ENCODE data around the gene SH3TC1. TPM values are rescaled to one million over a fixed set of nuclear protein-coding genes. Genes with fewer than 3 reads are reported as not detected.

SH3TC1 gene
- total and polyA plus RNA-seq, 2 of the 8 experiments (the other 6 are each of a cell fraction or from before 2014, with no cell fraction given), result 0.15 TPM; not detected in 1

GRCh38 chr4:8215641-8216442 is 16.8 kb downstream of the SH3TC1 start:
- Histone ChIP-seq H3K27ac (ENCODE audit: low read depth, low read length) (no peak overlapping the region), H3K4me3 (ENCODE audit: extremely low read depth in 1 of 4, insufficient read depth in 2 of 4, low read depth in 3 of 4, low read length in 4 of 4) (no peak overlapping the region), H3K79me1 (ENCODE audit: low read depth, low read length) (no peaks in the 10 kb centered on the region), H2BK15ac (ENCODE audit: low read length) (0 out of 2 replicates have a peak overlapping the region, but pooled peaks have one; percentile 61), H4K20me1 (replicated peaks in 1 of 2; ENCODE audit: control insufficient read depth in 1 of 2, insufficient read depth in 2 of 2, low read length in 2 of 2) (no peaks in the 10 kb centered on the region), H3K14ac (ENCODE audit: insufficient read length) (no peak overlapping the region), H2BK120ac (replicated peaks; ENCODE audit: low read depth, low read length) (no peak overlapping the region), H3K23ac (ENCODE audit: insufficient read length) (no peak overlapping the region), H3K18ac (ENCODE audit: extremely low read depth, low read length) (no peak overlapping the region), H2BK12ac (ENCODE audit: low read depth, low read length) (peak overlapping the region; percentile 2; the same call in 1 of the 2 replicates), H3K36me3 (ENCODE audit: control insufficient read depth in 2 of 4, insufficient read depth in 4 of 4, low read length in 3 of 4) (no peaks in the 10 kb centered on the region), H3K23me2 (ENCODE audit: low read depth, low read length) (no peaks in the 10 kb centered on the region; the same call in 1 of the 2 replicates), H3K4me2 (ENCODE audit: insufficient read depth in 1 of 2, low read depth in 2 of 2, low read length in 2 of 2) (no peak overlapping the region), H2BK5ac (ENCODE audit: low read depth, low read length) (no peak overlapping the region), H3K79me2 (ENCODE audit: control insufficient read depth in 1 of 2, insufficient read depth in 2 of 2, low read length in 2 of 2) (no peaks in the 10 kb centered on the region), H3K9ac (replicated peaks in 1 of 4; ENCODE audit: extremely low read depth in 1 of 4, low read depth in 3 of 4, low read length in 3 of 4) (no peak overlapping the region), H3K4me1 (replicated peaks in 1 of 4; ENCODE audit: control insufficient read depth in 3 of 4, insufficient read depth in 4 of 4, low read length in 3 of 4) (peaks cover 0 to 8% (median 0%) of the 10 kb centered on the region in 4 experiments; a peak in 1 of 7 replicates), H2AFZ (ENCODE audit: low read length) (no peak overlapping the region), H4K91ac (replicated peaks; ENCODE audit: insufficient read length, low read length) (no peak overlapping the region), H3K4ac (replicated peaks; ENCODE audit: insufficient read length, low read depth, low read length) (no peak overlapping the region), H2BK20ac (ENCODE audit: low read length) (no peak overlapping the region), H3K27me3 (replicated peaks in 1 of 4; ENCODE audit: control insufficient read depth in 3 of 4, extremely low read depth in 1 of 4, insufficient read depth in 3 of 4, low read length in 3 of 4) (no peaks in the 10 kb centered on the region), H4K5ac (ENCODE audit: insufficient read length, low read depth, low read length) (no peak overlapping the region), H3K56ac (replicated peaks; ENCODE audit: insufficient read length, low read depth, low read length) (no peak overlapping the region), H2AK5ac (ENCODE audit: low read depth, low read length) (no peak overlapping the region), H4K8ac (ENCODE audit: extremely low read depth, insufficient read depth, low read length) (no peak overlapping the region), H3K9me3 (ENCODE audit: insufficient read depth in 2 of 2, low read depth in 1 of 2, low read length in 1 of 2) (no peaks in the 10 kb centered on the region)
- DNase-seq (ENCODE audit: low read depth in 1 of 2, low spot score in 2 of 2) (no peak), FAIRE-seq (no peak)
- WGBS, 2 experiments (ENCODE audit: extremely low coverage in 1 of 2, insufficient coverage in 1 of 2, insufficient read length in 1 of 2, insufficient replicate concordance in 2 of 2, low coverage in 1 of 2, low lambda C conversion rate in 2 of 2, missing lambda C conversion rate in 1 of 2), result 95% methylated on average over 18 of the region's 23 CpGs; no CpG with 5 or more reads in 1 of the 2 experiments
- ChIA-PET CTCF (ENCODE audit: partially characterized antibody) (interaction anchor here (0.6 to 4.2 kb wide), 9 partner anchors 9 to 698 kb away, joined by 3 to 23 read pairs (median 5); partner anchors contain the start of gene SH3TC1), POLR2A (ENCODE audit: partially characterized antibody) (no interaction called here)
- TF ChIP-seq CHD2 (IDR thresholded peaks at IDR 0.05; ENCODE audit: low read length), result no peak
- no peak for TF ChIP-seq MAX (IDR thresholded peaks at IDR 0.05)
- no peak for TF ChIP-seq HDAC2 (IDR thresholded peaks at IDR 0.05; ENCODE audit: borderline replicate concordance in 1 of 2, low read depth in 2 of 2, low read length in 2 of 2)
